NCI-H1694 (cell line): ENCODE data around the gene RHEBL1.

Experiments
- DNase-seq: peaks from one replicate; lab custom pipeline; 2025; lab: John Stamatoyannopoulos, UW

Gene RHEBL1, protein sequence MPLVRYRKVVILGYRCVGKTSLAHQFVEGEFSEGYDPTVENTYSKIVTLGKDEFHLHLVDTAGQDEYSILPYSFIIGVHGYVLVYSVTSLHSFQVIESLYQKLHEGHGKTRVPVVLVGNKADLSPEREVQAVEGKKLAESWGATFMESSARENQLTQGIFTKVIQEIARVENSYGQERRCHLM

GRCh38 chr12:49069507-49070346, at the start of gene RHEBL1:
Gene RHEBL1 (minus strand): TSS chr12:49069979. CDS start chr12:49069785, 194 bp downstream.
- peak; percentile 95 for DNase-seq

- no peak for DNase-seq
Observed at GRCh38 chr12:49111206-49111605, 41.4 kb upstream of the RHEBL1 start.

- DNase-seq: peak; percentile 98
Observed at GRCh38 chr12:49110464-49111155, 40.8 kb upstream of the RHEBL1 start, which contains the start of gene LMBR1L. Gene LMBR1L (minus strand): TSS chr12:49110847. CDS start chr12:49110555, 292 bp downstream.

DNA sequence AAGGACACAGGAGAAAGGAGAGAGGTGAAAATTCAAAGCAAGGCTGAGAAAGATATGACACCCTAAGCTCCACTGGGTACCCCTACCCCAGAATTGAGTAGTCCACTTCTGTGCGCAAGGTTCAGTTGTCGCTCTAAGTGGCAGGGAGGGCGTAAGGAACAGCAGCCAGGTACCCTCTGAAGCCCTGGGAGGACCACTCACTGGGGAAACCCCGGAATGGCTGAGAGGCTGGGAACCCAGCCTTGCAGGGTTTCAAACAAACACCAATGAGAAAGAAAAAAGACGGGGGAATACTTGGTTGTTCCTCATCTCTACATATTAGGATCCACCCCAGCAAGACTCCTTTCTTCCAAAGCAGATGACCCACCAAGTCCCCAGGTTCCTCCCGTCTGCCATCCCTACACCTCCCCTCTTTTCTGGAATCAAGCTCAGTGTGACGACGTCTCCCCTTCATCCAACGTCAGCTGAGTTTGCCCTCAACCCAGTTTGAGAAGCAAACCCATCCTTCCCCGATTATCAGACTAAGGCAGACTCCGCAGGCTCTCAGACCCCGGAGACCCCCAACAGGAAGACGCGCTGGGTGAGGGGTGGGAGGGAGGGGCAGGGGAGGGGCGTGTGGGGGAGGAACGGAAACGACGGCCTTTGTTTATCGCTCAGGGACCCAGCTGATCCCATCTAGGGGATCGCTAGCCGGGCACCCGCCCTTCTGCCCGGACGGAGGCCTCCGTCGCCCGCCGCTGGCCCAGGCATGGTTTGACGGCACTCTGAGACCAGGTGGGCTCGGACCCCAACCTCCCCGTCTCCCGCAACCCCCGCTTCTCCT, 40.1 kb upstream of the RHEBL1 start:
- DNase-seq: no peak

GRCh38 chr12:49108958-49109404, 39.2 kb upstream of the RHEBL1 start:
- no peak for DNase-seq

GRCh38 chr12:49105504-49106084, 35.8 kb upstream of the RHEBL1 start:
- no peak for DNase-seq

DNA sequence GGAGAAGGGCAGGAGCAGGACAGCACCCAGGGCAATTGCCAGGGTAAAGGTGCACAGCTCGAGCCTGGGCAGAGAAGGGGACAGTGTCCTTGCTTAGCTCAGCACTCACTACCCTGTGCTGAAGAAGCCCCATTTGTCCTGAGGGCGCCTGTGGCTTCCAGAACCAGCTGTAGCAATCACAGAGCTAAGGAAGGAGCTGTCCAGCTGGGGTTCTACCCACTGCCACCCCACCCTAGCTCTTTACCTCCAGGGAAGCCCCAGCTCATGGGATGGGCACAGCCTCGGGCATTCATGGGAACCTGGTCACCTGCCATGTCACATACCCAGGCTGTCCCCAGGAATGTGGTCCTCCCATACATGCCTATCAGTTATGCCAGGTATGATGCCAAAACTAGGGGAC, 35.0 kb upstream of the RHEBL1 start:
- no peak for DNase-seq

DNA sequence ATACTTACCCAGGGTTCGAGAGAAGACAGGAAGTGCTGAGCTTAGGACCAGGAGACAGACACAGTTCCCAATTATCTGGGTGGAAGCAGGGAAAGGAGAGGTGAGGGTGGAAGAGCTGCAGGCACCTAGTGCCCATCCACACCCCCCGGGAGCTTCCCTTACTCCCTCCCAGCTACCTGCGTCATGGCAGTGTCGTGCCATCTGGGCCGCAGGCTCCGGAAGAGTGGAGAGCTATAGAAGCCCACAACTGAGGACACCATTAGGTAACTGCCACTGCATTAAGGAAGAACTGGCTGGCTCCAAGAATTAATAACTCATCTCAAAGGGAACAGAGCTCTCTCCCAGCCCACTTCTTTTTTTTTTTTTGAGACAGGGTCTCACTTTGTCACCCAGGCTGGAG, 30.6 kb upstream of the RHEBL1 start:
- no peak for DNase-seq

- no peak for DNase-seq
Observed at GRCh38 chr12:49098703-49099102, 28.9 kb upstream of the RHEBL1 start.

DNA sequence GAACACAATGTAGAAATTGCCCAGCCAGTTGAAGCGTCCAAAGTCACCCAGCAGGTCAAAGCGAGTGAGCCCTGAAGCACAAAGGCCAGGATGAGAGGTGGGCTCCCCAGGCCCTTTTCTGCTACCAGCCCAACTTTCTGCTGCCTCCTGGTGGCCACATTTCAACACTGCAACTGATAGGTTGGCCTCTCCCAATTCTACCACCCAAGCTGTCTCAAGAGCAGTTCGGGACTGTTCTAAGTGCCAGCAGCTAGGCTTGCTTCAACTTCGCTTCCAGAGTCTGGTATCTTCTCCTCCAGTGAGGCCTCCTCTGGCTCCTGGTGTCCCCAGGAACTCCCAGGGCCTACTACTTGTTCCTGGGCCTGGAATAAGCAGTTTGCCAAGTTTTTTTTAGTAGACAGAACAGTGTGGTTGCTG, 28.3 kb upstream of the RHEBL1 start:
- DNase-seq: peak; percentile 29

DNA sequence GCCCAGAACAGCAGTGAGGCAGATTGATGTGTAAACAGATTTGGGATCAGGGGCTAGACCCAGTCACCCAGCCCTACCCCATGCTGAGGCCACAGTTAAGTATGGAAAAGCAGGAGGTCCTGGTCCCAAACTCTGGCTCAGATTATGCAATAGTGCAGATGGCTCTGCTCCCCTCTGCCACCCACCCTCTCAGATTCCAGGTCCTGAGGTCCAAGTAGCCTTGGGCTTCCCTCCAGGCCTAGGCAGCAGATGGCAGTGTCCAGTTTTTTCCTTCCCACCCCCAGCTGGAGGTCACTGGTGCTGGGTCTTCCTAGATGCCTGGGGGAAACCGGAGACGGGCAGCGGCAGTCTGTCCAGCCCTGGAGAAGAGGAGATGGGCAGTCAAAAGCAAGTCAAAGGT, 27.6 kb upstream of the RHEBL1 start:
- DNase-seq: no peak

- DNase-seq: no peak
Observed at GRCh38 chr12:49094975-49095365, 25.2 kb upstream of the RHEBL1 start.

- no peak for DNase-seq
Observed at GRCh38 chr12:49094160-49094974, 24.6 kb upstream of the RHEBL1 start, which contains the start of gene DHH. Gene DHH (minus strand): TSS chr12:49094801. CDS start chr12:49094512, 289 bp downstream.

DNA sequence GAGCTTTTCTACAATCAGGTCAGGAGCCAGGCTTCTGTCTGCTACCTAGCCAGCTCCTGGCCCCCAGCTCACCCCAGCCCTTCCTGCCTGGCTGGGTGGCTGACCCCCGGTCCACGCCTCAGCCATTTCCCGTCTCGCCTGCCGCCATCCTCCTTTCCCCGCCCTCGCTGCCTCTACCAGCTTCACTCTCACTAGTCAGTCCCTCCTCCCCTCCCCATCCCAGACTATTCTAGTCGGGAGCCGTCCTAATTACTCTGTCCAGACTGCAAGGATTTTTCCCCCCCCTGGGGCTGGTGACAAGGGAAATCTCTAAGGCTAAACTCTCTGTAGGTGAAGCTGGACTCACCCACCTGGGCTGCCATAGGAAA, 24.0 kb upstream of the RHEBL1 start:
- no peak for DNase-seq

DNA sequence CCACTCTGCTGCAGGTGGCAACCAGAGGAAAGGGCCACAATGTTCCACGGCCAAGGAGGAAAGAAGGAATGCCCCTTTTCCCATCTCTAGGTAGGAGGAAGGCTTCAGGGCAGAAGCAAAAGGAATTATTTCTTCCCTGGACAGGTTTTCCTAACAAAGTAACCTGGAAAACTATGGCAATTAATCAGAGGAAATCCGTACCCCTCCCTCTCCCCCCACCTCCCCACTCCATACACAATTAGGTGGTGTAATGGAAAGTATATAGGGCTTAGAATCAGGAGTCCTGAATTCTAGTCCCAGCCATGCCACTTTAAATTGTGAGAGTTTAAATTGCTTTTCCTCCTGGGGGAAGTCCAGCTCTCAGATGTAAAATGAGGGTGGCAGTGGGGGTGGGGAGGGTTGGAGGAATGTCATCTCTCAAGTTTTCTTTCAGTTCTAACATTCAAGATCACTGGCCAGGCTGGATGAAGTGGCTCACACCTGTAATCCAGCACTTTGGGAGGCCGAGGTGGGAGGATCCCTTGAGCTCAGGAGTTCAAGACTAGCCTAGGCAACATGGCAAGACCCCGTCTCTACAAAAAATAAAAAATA, 23.1 kb upstream of the RHEBL1 start:
- DNase-seq: no peak

DNA sequence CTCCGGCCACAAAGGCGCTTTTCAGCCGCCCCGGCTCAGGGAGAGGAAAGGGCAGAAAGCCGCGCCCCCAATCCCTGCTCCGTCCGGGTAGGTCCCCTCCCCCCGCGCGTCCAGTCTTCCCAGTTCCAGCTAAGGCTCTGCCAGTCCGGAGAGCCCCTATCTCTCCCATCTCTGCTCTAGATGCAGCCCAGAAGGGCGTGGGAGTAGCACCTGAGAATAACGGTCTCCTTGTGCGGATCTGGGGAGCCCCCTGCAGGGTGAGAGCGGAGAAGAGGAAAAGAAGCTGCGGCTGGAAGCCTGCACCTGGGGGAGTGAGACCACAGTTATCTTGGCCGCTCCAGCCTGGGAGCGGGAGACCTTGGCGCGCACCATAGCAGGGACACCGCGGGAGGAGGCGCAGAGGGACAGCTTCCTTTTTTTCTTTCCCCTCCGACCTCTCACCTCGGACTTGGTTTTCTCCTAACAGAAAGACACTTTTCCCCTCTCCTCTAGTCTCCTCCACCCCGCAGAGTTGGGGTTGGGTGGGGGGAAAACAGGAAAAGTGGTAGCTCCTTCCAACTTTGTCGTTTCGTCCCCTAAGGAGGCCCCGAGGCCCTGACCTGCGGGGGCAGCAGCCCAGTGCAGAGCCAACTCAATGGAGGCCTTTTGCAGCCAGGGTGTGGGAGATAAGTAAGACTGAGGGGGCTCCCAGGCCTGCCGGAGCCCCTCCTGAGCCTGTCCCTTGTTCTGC, 22.5 kb upstream of the RHEBL1 start:
- DNase-seq: no peak

DNA sequence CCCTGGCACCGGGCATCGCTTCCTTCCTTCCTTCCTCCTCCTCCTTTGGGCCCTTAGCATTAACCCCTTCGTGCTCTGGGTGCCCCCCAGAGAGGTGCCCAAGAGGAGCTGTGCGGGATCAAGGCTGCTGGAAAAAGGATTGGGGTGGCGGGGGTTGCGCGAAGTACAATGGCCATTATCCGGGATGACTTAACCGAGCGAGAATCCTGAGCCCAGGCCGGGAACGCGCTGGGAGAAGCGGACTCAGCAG, 22.0 kb upstream of the RHEBL1 start:
- DNase-seq: no peak

GRCh38 chr12:49091056-49091835, 21.5 kb upstream of the RHEBL1 start:
- no peak for DNase-seq
